ENCODE results near the gene IL33.

GRCh38 chr9:6216002-6216401 lies 395 bp downstream of the IL33 start:
- TF ChIP-seq ZNF8 (CRISPR knock-in tag; IDR thresholded peaks at IDR 0.05): no peak
- TF ChIP-seq TOX (CRISPR knock-in tag; IDR thresholded peaks at IDR 0.05; ENCODE audit: borderline replicate concordance): no peak
- no peak for TF ChIP-seq ISL1 (CRISPR knock-in tag; IDR thresholded peaks at IDR 0.05)
- TF ChIP-seq CSRNP3 (CRISPR knock-in tag; IDR thresholded peaks at IDR 0.05): no peak
- TF ChIP-seq PPARA (CRISPR knock-in tag; IDR thresholded peaks at IDR 0.05; ENCODE audit: borderline replicate concordance): no peak
- no peak for TF ChIP-seq CREB5 (CRISPR knock-in tag; IDR thresholded peaks at IDR 0.05; ENCODE audit: low read depth)
- no peak for TF ChIP-seq PATZ1 (CRISPR knock-in tag; IDR thresholded peaks at IDR 0.05; ENCODE audit: borderline replicate concordance)
- no peak for TF ChIP-seq RARB (CRISPR knock-in tag; IDR thresholded peaks at IDR 0.05)
- no peak for TF ChIP-seq TCF4 (CRISPR knock-in tag; IDR thresholded peaks at IDR 0.05; ENCODE audit: borderline replicate concordance)
- TF ChIP-seq ARNTL (CRISPR knock-in tag; IDR thresholded peaks at IDR 0.05; ENCODE audit: borderline replicate concordance, low read depth): no peak
- no peak for TF ChIP-seq ZFP3 (CRISPR knock-in tag; IDR thresholded peaks at IDR 0.05)
- TF ChIP-seq ZFP30 (CRISPR knock-in tag; IDR thresholded peaks at IDR 0.05): no peak
- TF ChIP-seq GLIS3 (CRISPR knock-in tag; IDR thresholded peaks at IDR 0.05): no peak

Measured in SK-N-SH treated with all-trans-retinoic acid at 6 μM for 48 hours (cell line).